HL-60 (cell line): Measurements from ENCODE around the gene PES1.

Experiments
- DNase-seq, 2 experiments: peaks; one replicate each; pipeline ENCODE4 v3.0.0-alpha.2; 2010 to 2020; ENCODE audit warnings: low read depth in 1 of 2, low spot score in 1 of 2
- H3K27ac ChIP-seq: fragments of 250-450 bp; sonication (Bioruptor Pico); replicated peaks from 2 replicates; pipeline ENCODE4 v1.5.1; 2020; ENCODE audit warnings: mild to moderate bottlenecking, moderate library complexity
- H3K27me3 ChIP-seq: fragments of 250-450 bp; sonication (Bioruptor Pico); 2 replicates; pipeline ENCODE4 v1.5.1; 2021; ENCODE audit warnings: mild to moderate bottlenecking, moderate library complexity; ENCODE audit not compliant: insufficient read depth, poor library complexity, severe bottlenecking
- H3K4me3 ChIP-seq: replicated peaks from 2 replicates; pipeline ENCODE4 v1.5.1; 2011; ENCODE audit warnings: mild to moderate bottlenecking, control low read depth, low read length; ENCODE audit not compliant: insufficient read depth
- CTCF ChIP-seq: IDR thresholded peaks from one replicate; pipeline ENCODE4 v1.5.1; 2011; ENCODE audit warnings: low read length, control low read depth, inconsistent platforms; ENCODE audit not compliant: insufficient read depth
- GABPA ChIP-seq: IDR thresholded peaks from 2 replicates; pipeline ENCODE4 v1.6.1; 2012; ENCODE audit warnings: low read depth
- POLR2AphosphoS5 ChIP-seq: IDR thresholded peaks from 2 replicates; pipeline ENCODE4 v1.6.1; 2012; ENCODE audit warnings: low read depth
- SPI1 ChIP-seq: IDR thresholded peaks from 2 replicates; pipeline ENCODE4 v1.6.1; 2012; ENCODE audit warnings: low read depth, mild to moderate bottlenecking, borderline replicate concordance
- TF ChIP-seq, protein P1 (sequence below): IDR thresholded peaks from 2 replicates; pipeline ENCODE4 v1.6.1; 2012; ENCODE audit warnings: low read depth; ENCODE audit not compliant: insufficient replicate concordance

PES1 gene

DNA sequence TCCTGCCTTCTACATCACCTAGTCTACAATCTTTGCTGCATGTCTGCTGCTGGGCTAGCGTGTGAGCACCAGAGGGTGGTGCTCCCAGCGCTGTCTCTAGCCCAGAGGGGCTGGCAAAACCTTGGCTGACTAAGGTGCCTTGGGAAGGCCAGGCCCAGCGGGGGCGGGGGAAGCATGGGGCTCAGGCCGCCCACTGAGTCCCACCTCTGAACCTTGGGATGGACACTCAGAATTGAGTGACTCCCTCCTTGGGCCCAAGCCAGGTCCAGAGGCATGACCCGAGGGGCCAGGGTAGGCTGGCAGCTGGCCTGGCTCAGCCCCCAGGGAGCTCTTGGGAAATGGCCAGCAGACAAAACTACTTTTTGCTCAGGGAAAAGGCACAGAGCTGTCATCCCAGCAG, 9.7 kb downstream of the PES1 start:
- DNase-seq: no peak
- Histone ChIP-seq H3K27me3 (no peaks in the 10 kb centered on the region), H3K4me3 (no peak overlapping the region), H3K27ac (no peak overlapping the region)
- TF ChIP-seq CTCF (no peak), SPI1 (no peak), POLR2AphosphoS5 (no peak), GABPA (no peak)
- TF ChIP-seq, protein P1, sequence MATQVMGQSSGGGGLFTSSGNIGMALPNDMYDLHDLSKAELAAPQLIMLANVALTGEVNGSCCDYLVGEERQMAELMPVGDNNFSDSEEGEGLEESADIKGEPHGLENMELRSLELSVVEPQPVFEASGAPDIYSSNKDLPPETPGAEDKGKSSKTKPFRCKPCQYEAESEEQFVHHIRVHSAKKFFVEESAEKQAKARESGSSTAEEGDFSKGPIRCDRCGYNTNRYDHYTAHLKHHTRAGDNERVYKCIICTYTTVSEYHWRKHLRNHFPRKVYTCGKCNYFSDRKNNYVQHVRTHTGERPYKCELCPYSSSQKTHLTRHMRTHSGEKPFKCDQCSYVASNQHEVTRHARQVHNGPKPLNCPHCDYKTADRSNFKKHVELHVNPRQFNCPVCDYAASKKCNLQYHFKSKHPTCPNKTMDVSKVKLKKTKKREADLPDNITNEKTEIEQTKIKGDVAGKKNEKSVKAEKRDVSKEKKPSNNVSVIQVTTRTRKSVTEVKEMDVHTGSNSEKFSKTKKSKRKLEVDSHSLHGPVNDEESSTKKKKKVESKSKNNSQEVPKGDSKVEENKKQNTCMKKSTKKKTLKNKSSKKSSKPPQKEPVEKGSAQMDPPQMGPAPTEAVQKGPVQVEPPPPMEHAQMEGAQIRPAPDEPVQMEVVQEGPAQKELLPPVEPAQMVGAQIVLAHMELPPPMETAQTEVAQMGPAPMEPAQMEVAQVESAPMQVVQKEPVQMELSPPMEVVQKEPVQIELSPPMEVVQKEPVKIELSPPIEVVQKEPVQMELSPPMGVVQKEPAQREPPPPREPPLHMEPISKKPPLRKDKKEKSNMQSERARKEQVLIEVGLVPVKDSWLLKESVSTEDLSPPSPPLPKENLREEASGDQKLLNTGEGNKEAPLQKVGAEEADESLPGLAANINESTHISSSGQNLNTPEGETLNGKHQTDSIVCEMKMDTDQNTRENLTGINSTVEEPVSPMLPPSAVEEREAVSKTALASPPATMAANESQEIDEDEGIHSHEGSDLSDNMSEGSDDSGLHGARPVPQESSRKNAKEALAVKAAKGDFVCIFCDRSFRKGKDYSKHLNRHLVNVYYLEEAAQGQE: no peak

GRCh38 chr22:30580896-30581295, 10.8 kb downstream of the PES1 start:
- no peaks in the 10 kb centered on the region for H3K27me3 ChIP-seq
- no peak overlapping the region for H3K27ac ChIP-seq
- DNase-seq: no peak
- TF ChIP-seq CTCF: no peak
- TF ChIP-seq SPI1: no peak
- TF ChIP-seq POLR2AphosphoS5: no peak
- TF ChIP-seq GABPA: no peak
- TF ChIP-seq, protein P1: no peak
- no peak overlapping the region for H3K4me3 ChIP-seq

DNA sequence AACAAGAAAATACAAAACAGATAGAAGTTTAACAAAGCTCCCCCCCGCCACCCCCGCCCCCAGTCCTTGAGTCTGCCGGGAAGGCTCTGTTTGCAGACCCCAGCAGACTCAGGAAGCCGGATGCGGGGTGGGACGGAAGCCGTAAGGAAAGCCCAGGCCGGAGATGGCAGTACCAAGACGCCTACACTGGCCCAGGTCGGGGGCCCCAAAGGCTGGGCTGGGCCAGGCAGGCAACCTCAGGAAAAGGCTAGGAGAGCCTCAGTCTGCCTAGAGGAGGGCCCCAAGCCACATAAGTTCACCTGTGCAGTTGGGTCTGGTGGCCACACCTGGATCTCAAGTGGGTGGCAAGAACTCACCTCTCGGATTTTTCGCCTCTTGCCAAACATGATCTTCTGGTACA, 13.2 kb downstream of the PES1 start:
- TF ChIP-seq SPI1: no peak
- TF ChIP-seq, protein P1: no peak
- TF ChIP-seq GABPA: no peak
- TF ChIP-seq CTCF: no peak
- TF ChIP-seq POLR2AphosphoS5: no peak

More for the DNA sequence above, 13.2 kb downstream of the PES1 start:
- Histone ChIP-seq H3K27ac (no peak overlapping the region), H3K27me3 (no peaks in the 10 kb centered on the region), H3K4me3 (no peak overlapping the region)
- DNase-seq: no peak
